SK-MEL-5 (cell line): ENCODE data around the gene CRACDL. TPM values are rescaled to one million over a fixed set of nuclear protein-coding genes. Genes with fewer than 3 reads are reported as not detected.
"Not testable (repeated sequence)": the region's sequence is repeated elsewhere in the genome, so short reads cannot be mapped to it uniquely, and the experiment has no call there.

Experiments used
- DNase-seq: peaks from one replicate; pipeline ENCODE4 v3.0.0-alpha.2; 2016; ENCODE audit warnings: low read depth, low spot score
- in situ Hi-C: cut with HindIII; loops from 2 replicates; pipeline ENCODE4 v1.10.0; 2016; ENCODE audit warnings: low sequenced_read_pairs, high pct_unique_total_duplicates, low pct_unique_long_range_greater_than_20kb
- total RNA-seq: library from RNA; depleted of rRNA; stranded (reverse); fragments of >200 nt; shearing (Covaris generic); gene quantifications from 2 replicates; pipeline ENCODE4 v1.2.3, GENCODE V29; 2014

Gene CRACDL
- total RNA-seq, 1 experiment from 2014 or later, result 0.95 TPM

- in situ Hi-C loops, result no loop called here
- DNase-seq, result no peak
These were observed 39.1 kb downstream of the CRACDL start for GRCh38 chr2:98896944-98897343.

DNA sequence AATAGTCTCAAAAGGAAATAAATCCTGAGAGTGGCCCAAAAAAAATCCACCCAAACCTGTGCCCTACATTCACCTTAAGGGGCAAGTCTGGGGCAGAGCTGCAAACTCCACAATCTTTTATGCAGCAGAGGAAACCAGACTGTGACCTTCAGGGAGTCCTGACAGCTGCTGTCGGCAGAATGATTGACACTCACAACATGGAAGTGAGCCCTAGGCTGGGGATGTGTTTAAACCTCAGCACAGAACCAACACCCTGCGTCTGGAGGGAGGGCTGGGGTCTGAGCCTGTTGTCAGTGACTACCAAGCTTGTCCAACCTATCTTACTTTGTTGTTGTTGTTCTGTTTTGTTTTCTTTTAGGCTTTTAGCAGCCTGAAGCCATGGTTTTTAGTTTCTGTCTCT is 39.6 kb downstream of the CRACDL start:
- in situ Hi-C loops, result no loop called here
- DNase-seq, result no peak

- DNase-seq, result no peak
- in situ Hi-C loops, result no loop called here
These were observed 40.1 kb downstream of the CRACDL start for GRCh38 chr2:98895901-98896300.

DNA sequence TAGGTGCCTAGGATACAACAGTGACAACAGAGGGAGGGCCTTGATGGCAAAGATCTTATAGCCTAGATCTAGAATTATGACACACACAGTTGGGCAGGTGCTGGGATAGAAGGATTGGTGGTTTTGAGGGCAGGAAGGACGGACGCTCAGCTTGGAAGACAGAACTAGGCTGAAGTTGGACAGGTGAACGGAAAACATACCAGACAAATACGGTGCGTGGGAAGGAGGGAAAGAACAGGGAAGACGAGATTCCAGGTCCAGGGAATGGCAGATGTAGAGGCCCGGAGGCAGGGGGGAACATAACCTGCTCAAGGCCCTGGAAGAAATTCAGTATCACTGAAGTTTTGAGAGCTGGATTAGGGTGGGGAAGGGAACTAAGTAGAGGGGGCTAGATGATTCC is 40.8 kb downstream of the CRACDL start:
- no peak for DNase-seq
- in situ Hi-C loops, result no loop called here

DNA sequence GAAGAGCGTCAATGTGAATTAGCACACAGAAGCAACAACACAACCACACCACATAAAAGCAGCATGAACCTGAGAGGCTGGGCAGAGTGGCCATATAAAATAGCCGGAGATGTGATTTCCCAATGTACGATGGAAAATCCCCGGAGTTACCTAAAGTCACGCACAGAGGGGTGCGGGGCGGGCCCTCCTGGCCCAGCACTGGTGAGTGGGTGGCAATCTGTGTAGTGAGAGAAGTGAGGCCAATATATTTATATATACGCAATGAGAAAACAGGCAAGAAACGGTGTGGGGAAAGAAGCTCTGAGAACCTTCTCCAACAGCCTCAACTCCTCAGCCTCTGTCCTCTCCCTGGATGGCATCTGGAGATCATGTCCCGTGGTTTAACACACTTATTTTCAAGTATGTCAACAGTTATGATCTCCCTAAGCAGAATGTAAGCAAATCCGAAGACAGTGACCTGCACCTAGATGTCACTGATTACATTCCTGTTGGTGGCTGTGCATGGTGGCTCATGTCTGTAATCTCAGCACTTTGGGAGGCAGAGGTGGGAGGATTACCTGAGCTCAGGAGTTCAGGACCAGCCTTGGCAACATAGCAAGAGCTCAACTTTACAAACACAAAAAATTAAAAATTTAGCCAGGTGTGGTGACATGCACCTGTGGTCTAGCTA is 41.6 kb downstream of the CRACDL start:
- in situ Hi-C loops, result no loop called here
- DNase-seq, result no peak

- no peak for DNase-seq
- in situ Hi-C loops, result no loop called here
These were observed 42.1 kb downstream of the CRACDL start for GRCh38 chr2:98893911-98894321.

DNA sequence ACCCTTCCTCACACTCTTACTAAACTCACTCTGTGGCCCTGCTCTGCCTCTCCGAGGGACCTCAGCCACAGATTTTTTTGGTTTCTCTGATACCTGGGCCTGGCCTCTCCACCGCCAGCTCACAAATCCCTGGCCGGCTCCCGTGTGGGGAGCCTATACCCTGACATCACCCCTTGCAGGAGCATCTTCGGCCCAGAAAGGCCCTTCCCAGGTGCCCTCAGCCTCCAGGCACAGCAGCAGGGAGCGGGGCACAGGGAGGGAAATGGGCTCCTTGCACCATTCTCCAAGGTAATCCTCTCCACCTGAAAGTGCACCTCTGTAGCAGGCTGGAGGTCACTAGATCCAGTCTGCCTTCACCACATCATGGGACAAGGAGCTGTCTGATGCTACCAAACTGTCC is 43.2 kb downstream of the CRACDL start:
- DNase-seq, result no peak
- in situ Hi-C loops, result no loop called here

GRCh38 chr2:98891591-98891990 is 44.4 kb downstream of the CRACDL start:
- no peak for DNase-seq
- in situ Hi-C loops, result no loop called here

DNA sequence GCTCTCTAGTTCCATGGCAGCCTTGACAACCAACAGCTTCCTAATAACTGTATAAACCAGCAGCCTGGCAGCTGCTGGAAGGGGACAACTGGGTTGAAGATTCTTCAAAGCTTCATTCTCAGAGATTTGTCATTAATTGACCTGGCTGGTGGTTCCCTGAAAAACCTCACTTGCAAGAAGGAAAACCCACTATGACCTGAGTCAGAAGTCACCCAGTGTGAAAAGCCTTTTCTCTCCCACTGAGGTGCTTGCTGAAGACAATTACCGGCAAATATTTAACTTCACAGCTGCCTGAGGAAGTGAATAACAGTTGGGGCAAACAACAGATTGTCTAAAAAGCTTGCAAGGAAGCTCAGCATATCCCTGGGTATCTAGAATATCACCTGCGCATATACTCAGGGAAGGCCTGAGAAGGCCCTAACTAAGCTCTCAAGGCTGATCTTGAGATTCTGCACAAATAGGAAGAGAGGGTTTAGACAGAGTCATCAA is 49.9 kb downstream of the CRACDL start:
- in situ Hi-C loops, result no loop called here
- no peak for DNase-seq

DNA sequence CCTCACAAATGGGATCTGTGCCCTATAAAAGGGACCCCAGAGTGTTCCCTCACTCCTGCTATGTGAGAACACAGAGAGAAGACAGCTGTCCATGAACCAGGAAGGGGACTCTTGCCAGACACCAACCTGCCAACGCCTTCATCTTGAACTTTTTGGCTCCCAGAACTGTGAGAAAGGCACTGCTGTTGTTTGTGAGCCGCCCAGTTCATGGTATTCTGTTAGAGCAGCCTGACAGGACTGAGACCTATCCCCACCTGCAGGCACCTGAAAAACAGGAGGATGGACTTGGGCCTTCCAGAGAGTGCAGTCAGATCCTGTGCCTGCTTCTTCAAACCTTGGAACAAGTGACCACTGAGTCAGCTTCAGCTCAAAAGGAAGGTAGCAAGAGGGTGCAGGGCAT is 51.4 kb downstream of the CRACDL start:
- no peak for DNase-seq
- in situ Hi-C loops, result no loop called here

DNA sequence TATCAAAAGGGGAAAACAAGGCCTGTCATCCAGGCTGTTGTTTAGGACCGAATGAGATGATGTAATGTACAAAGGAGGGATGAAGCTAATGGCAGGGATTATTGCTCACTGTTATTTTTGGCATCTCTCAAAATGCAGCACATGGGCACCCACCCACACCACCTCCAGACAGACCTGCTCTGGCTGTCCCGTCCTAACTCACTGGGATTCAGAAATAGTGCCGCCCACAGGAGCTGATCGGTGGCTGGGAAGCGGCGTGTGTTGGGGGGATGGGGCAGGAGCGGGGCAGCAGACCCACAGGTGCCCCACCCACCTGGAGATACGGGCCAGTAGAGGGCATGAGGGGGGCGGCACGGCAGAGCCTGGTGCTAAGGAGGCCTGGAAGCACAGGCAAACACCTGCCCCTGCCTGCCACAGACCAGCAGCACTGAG is 52.2 kb downstream of the CRACDL start:
- DNase-seq, result no peak
- in situ Hi-C loops, result no loop called here

DNA sequence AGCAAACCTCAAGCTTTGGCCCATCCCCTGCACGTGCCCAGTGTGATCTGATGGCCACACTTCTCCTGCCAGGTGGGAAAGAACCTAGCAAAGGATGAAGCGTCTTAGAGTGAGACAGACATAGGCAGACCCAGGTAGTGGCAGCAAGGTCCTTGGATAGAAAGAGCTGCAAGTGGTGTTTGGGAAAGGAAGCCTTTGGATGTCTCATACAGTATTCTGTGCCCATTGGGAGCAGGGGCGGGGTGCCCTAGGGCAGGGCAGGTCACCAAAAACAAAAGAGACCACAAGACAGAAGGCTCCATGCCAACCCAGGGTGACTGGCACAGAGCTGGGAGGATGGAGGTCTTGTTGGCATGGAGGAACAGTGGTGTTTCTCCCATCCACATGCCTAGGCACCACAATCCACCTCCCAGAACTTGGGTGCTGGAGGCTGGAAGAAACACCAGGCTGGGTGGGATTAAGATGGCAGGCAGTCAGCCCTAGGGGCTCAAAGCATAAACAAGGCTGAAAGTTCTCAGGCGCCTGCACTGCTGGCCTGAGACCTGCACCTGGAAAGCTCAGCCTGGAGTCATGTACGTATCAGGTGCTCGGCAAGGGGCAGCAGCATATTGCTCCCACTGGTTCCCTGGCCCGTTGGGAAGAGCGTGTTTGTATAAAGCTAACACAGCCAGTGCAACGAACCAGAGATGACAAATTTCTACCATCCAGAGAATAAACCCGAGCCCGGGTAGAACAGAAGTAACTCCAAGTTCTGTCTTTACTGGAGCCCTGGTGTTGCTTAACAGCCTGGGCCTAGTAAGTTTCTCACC is 52.9 kb downstream of the CRACDL start:
- in situ Hi-C loops, result no loop called here

GRCh38 chr2:98882368-98882767 is 53.7 kb downstream of the CRACDL start:
- in situ Hi-C loops, result no loop called here
- DNase-seq, result no peak

More for the DNA sequence above, 52.9 kb downstream of the CRACDL start:
- no peak for DNase-seq

GRCh38 chr2:98881153-98881650 is 54.8 kb downstream of the CRACDL start:
- in situ Hi-C loops, result no loop called here
- no peak for DNase-seq

DNA sequence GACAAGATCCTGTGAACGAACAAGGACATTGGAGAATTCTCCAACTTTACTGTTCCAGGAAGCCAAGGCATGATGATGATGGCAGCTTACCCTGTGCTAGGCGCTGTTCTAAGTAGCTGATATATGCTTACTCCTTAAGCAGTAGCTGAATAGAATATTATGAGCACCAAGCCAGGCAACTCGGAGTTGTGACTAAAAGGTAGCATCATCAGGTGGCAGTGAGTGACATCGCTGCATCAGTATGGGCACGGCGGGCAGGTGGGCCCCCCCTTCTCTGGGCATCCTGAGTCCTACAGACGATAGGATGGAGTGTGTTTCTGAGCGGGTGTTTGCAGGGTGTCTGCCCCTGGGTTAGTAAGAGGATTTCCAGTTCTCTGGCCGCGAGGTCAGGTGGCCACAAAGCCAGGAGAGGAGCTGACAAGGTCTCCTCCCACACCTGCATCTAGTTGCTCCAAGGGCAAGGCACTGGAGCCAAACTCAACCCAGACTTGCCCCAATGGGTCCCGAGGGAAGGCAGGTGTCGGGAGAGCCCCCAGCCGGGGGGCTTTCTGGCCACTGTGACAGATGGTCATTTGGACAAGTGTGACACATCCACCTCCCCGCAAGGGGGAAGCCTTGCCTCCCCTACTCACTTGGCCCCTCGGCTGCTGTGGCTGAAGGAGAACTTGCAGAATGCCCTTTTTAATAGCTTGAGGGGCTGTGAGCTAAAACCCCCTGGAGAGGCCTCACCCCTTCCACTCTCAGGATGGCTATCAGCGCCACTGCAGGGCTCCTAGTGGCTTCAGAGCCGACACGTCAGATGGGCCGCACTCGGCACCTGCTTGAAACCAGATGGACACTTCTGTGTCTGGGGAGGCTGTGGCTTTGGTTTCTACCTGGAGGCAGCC is 55.5 kb downstream of the CRACDL start:
- in situ Hi-C loops, result no loop called here
- no peak for DNase-seq

- in situ Hi-C loops, DNase-seq: not testable (repeated sequence)
These were observed 58.4 kb downstream of the CRACDL start for GRCh38 chr2:98877658-98878057.

DNA sequence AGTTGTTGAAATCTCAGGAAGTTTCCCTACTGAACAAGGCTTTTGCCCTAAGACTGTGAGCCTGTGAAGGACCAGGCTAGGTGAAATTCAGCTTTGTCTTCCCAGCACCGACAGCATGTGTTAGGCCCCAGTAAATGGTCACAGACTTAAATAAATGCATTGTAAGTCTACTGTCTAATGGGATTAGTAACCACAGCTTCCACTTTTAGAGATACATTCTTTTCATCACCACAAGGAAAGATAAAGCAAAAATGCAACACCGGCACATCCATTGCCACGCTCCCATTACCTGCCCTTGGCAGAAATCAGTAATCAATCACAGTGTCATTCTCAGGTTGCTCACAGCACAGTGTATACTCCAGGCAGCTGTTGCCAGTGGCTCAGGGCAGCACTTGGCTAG is 59.3 kb downstream of the CRACDL start:
- no peak for DNase-seq
- in situ Hi-C loops, result no loop called here

- DNase-seq, result no peak
- in situ Hi-C loops, result no loop called here
These were observed 60.3 kb downstream of the CRACDL start for GRCh38 chr2:98875746-98876145.
